GM23338 (cell line): Measurements from ENCODE around the gene IGF2R. TPM values are rescaled to one million over a fixed set of nuclear protein-coding genes. Genes with fewer than 3 reads are reported as not detected.

Source experiments
- ATAC-seq: fragments of 200-7000 bp; cut with Tn5 transposase; 3 replicates; pipeline ENCODE4 v1.9.1; 2020
- DNase-seq: peaks from one replicate; pipeline ENCODE4 v3.0.0-alpha.2; 2015; ENCODE audit warnings: low spot score
- H2AFZ ChIP-seq: fragments of 200-600 bp; sonication (generic); 2 replicates; pipeline ENCODE4 v1.8.0; 2016; ENCODE audit warnings: antibody characterized with exemption, mild to moderate bottlenecking, moderate library complexity
- H3F3A ChIP-seq: fragments of 200-600 bp; sonication (generic); replicated peaks from 2 replicates; pipeline ENCODE4 v1.8.0; 2017; ENCODE audit warnings: antibody characterized with exemption, mixed run types, low read depth
- H3K27ac ChIP-seq: fragments of 200-600 bp; sonication (generic); 2 replicates; pipeline ENCODE4 v1.6.1; 2016; ENCODE audit warnings: low read depth
- H3K27me3 ChIP-seq: fragments of 200-600 bp; sonication (generic); 2 replicates; pipeline ENCODE4 v1.8.0; 2016; ENCODE audit warnings: mild to moderate bottlenecking, mixed run types, moderate library complexity; ENCODE audit not compliant: insufficient read depth
- H3K36me3 ChIP-seq: fragments of 200-600 bp; sonication (generic); 2 replicates; pipeline ENCODE4 v1.8.0; 2016; ENCODE audit warnings: mild to moderate bottlenecking; ENCODE audit not compliant: insufficient read depth
- H3K4me1 ChIP-seq: fragments of 200-600 bp; sonication (generic); 2 replicates; pipeline ENCODE4 v1.8.0; 2016; ENCODE audit warnings: mild to moderate bottlenecking, moderate library complexity; ENCODE audit not compliant: insufficient read depth
- H3K4me2 ChIP-seq: fragments of 200-600 bp; sonication (generic); 2 replicates; pipeline ENCODE4 v1.7.1; 2017; ENCODE audit warnings: mixed run types
- H3K4me3 ChIP-seq: fragments of 200-600 bp; sonication (generic); 2 replicates; pipeline ENCODE4 v1.6.1; 2016; ENCODE audit warnings: mixed run types
- H3K79me2 ChIP-seq: fragments of 200-600 bp; sonication (generic); replicated peaks from 2 replicates; pipeline ENCODE4 v1.8.0; 2017; ENCODE audit warnings: mild to moderate bottlenecking; ENCODE audit not compliant: insufficient read depth
- H3K9me2 ChIP-seq: fragments of 200-600 bp; sonication (generic); 2 replicates; pipeline ENCODE4 v1.8.0; 2017; ENCODE audit not compliant: insufficient read depth
- H4K20me1 ChIP-seq: fragments of 200-600 bp; sonication (generic); replicated peaks from 2 replicates; pipeline ENCODE4 v1.8.0; 2017; ENCODE audit warnings: mild to moderate bottlenecking; ENCODE audit not compliant: insufficient read depth
- H3K27ac Mint-ChIP-seq: 2 replicates; pipeline ENCODE4 v1.8.0; 2020; ENCODE audit warnings: inconsistent platforms, mild to moderate bottlenecking, moderate library complexity, mixed read lengths
- H3K27me3 Mint-ChIP-seq: 3 replicates; pipeline ENCODE4 v1.8.0; 2022; ENCODE audit warnings: low read depth, mild to moderate bottlenecking, moderate library complexity, mixed read lengths, inconsistent platforms; ENCODE audit not compliant: insufficient read depth, poor library complexity
- H3K36me3 Mint-ChIP-seq: 3 replicates; pipeline ENCODE4 v1.8.0; 2021; ENCODE audit warnings: low read depth, mild to moderate bottlenecking, inconsistent platforms, moderate library complexity, mixed read lengths
- H3K4me1 Mint-ChIP-seq: 3 replicates; pipeline ENCODE4 v1.8.0; 2020; ENCODE audit warnings: mild to moderate bottlenecking, inconsistent platforms, mixed read lengths
- H3K4me3 Mint-ChIP-seq: 3 replicates; pipeline ENCODE4 v1.8.0; 2021; ENCODE audit warnings: moderate library complexity, mild to moderate bottlenecking, inconsistent platforms, mixed read lengths
- H3K9me3 Mint-ChIP-seq: 3 replicates; pipeline ENCODE4 v1.8.0; 2020; ENCODE audit warnings: moderate library complexity, mild to moderate bottlenecking, inconsistent platforms, mixed read lengths
- JUNB ChIP-seq: IDR thresholded peaks from one replicate; pipeline ENCODE4 v1.6.1; 2016; ENCODE audit warnings: antibody characterized with exemption; ENCODE audit not compliant: unreplicated experiment
- POLR2AphosphoS5 ChIP-seq: IDR thresholded peaks from 2 replicates; pipeline ENCODE4 v1.6.1; 2016; ENCODE audit warnings: antibody characterized with exemption, low read depth
- STAT1 ChIP-seq: IDR thresholded peaks from one replicate; pipeline ENCODE4 v1.6.1; 2016; ENCODE audit warnings: antibody characterized with exemption; ENCODE audit not compliant: unreplicated experiment
- ZNF114 ChIP-seq: fragments of 250-450 bp; sonication (Bioruptor Pico); IDR thresholded peaks from 2 replicates; pipeline ENCODE4 v1.5.0; 2020; ENCODE audit warnings: mild to moderate bottlenecking, moderate library complexity
- ZNF331 ChIP-seq: fragments of 250-450 bp; sonication (Bioruptor Pico); IDR thresholded peaks from 2 replicates; pipeline ENCODE4 v1.5.0; 2020; ENCODE audit warnings: low read depth, mild to moderate bottlenecking, moderate library complexity
- polyA plus RNA-seq: library from polyadenylated mRNA; unstranded; fragments of >200 nt; fragmentation: Nextera tagmentation; extraction: Ambion mirVana; gene quantifications from 2 replicates; pipeline ENCODE4 v1.2.1, GENCODE V29; 2016
- total RNA-seq: library from RNA; depleted of rRNA; stranded (reverse); fragments of >200 nt; shearing (Covaris generic); gene quantifications from 2 replicates; pipeline ENCODE4 v1.2.3, GENCODE V29; 2014
- TF ChIP-seq, protein P1 (sequence below): IDR thresholded peaks from one replicate; pipeline ENCODE4 v1.6.1; 2018; ENCODE audit warnings: antibody characterized with exemption; ENCODE audit not compliant: unreplicated experiment
- TF ChIP-seq, protein P2 (sequence below): fragments of 250-450 bp; sonication (Bioruptor Pico); IDR thresholded peaks from 2 replicates; pipeline ENCODE4 v1.5.0; 2020; ENCODE audit warnings: mild to moderate bottlenecking, moderate library complexity
- TF ChIP-seq, protein P3 (sequence below), 2 experiments: fragments of 200-600 bp in 1 of 2; sonication (generic) in 1 of 2; conservative IDR thresholded peaks; 2 replicates each; pipeline versions ENCODE4 v1.5.1 to v1.6.1; 2016 to 2017; ENCODE audit warnings: antibody characterized with exemption in 2 of 2, low read depth in 2 of 2, mild to moderate bottlenecking in 2 of 2, moderate library complexity in 1 of 2

IGF2R gene
- total and polyA plus RNA-seq, 2 experiments from 2014 or later, result 12.5 to 76.4 TPM

DNA sequence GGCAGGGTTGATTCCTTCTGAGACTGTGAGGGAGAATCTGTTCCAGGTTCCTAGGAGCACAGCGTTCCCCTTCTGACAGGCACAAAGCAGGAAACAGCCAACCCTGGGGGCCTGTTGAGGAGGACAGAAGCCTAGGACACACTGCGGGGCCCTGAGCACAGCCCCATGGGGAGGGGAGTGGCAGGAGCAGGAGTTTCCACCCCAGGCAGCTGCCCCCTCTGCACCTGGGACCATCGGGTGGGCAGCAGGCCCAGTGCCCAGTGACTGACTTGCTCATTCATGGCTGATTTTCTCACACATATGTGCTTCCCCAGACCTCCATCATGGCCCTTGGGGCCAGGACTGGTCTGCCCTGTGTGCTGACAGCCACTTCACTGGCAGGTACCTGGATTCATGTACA, 146.5 kb downstream of the IGF2R start:
- Mint-ChIP-seq H3K9me3 (peaks cover 24% of the 10 kb centered on the region), H3K4me3 (no peak overlapping the region), H3K4me1 (peaks cover 15% of the 10 kb centered on the region; the same call in 2 of the 3 replicates), H3K36me3 (peaks cover 34% of the 10 kb centered on the region), H3K27me3 (peaks cover 8% of the 10 kb centered on the region), H3K27ac (no peak overlapping the region)
- H3K9me2 ChIP-seq, result no peaks in the 10 kb centered on the region
- H3K27me3 ChIP-seq, result no peaks in the 10 kb centered on the region
- no peak overlapping the region for H3K27ac ChIP-seq
- no peak overlapping the region for H3K4me3 ChIP-seq
- H4K20me1 ChIP-seq, result no peaks in the 10 kb centered on the region
- TF ChIP-seq, protein P1, sequence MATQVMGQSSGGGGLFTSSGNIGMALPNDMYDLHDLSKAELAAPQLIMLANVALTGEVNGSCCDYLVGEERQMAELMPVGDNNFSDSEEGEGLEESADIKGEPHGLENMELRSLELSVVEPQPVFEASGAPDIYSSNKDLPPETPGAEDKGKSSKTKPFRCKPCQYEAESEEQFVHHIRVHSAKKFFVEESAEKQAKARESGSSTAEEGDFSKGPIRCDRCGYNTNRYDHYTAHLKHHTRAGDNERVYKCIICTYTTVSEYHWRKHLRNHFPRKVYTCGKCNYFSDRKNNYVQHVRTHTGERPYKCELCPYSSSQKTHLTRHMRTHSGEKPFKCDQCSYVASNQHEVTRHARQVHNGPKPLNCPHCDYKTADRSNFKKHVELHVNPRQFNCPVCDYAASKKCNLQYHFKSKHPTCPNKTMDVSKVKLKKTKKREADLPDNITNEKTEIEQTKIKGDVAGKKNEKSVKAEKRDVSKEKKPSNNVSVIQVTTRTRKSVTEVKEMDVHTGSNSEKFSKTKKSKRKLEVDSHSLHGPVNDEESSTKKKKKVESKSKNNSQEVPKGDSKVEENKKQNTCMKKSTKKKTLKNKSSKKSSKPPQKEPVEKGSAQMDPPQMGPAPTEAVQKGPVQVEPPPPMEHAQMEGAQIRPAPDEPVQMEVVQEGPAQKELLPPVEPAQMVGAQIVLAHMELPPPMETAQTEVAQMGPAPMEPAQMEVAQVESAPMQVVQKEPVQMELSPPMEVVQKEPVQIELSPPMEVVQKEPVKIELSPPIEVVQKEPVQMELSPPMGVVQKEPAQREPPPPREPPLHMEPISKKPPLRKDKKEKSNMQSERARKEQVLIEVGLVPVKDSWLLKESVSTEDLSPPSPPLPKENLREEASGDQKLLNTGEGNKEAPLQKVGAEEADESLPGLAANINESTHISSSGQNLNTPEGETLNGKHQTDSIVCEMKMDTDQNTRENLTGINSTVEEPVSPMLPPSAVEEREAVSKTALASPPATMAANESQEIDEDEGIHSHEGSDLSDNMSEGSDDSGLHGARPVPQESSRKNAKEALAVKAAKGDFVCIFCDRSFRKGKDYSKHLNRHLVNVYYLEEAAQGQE, result no peak
- TF ChIP-seq POLR2AphosphoS5, result no peak
- no peak for TF ChIP-seq JUNB
- TF ChIP-seq, protein P2, sequence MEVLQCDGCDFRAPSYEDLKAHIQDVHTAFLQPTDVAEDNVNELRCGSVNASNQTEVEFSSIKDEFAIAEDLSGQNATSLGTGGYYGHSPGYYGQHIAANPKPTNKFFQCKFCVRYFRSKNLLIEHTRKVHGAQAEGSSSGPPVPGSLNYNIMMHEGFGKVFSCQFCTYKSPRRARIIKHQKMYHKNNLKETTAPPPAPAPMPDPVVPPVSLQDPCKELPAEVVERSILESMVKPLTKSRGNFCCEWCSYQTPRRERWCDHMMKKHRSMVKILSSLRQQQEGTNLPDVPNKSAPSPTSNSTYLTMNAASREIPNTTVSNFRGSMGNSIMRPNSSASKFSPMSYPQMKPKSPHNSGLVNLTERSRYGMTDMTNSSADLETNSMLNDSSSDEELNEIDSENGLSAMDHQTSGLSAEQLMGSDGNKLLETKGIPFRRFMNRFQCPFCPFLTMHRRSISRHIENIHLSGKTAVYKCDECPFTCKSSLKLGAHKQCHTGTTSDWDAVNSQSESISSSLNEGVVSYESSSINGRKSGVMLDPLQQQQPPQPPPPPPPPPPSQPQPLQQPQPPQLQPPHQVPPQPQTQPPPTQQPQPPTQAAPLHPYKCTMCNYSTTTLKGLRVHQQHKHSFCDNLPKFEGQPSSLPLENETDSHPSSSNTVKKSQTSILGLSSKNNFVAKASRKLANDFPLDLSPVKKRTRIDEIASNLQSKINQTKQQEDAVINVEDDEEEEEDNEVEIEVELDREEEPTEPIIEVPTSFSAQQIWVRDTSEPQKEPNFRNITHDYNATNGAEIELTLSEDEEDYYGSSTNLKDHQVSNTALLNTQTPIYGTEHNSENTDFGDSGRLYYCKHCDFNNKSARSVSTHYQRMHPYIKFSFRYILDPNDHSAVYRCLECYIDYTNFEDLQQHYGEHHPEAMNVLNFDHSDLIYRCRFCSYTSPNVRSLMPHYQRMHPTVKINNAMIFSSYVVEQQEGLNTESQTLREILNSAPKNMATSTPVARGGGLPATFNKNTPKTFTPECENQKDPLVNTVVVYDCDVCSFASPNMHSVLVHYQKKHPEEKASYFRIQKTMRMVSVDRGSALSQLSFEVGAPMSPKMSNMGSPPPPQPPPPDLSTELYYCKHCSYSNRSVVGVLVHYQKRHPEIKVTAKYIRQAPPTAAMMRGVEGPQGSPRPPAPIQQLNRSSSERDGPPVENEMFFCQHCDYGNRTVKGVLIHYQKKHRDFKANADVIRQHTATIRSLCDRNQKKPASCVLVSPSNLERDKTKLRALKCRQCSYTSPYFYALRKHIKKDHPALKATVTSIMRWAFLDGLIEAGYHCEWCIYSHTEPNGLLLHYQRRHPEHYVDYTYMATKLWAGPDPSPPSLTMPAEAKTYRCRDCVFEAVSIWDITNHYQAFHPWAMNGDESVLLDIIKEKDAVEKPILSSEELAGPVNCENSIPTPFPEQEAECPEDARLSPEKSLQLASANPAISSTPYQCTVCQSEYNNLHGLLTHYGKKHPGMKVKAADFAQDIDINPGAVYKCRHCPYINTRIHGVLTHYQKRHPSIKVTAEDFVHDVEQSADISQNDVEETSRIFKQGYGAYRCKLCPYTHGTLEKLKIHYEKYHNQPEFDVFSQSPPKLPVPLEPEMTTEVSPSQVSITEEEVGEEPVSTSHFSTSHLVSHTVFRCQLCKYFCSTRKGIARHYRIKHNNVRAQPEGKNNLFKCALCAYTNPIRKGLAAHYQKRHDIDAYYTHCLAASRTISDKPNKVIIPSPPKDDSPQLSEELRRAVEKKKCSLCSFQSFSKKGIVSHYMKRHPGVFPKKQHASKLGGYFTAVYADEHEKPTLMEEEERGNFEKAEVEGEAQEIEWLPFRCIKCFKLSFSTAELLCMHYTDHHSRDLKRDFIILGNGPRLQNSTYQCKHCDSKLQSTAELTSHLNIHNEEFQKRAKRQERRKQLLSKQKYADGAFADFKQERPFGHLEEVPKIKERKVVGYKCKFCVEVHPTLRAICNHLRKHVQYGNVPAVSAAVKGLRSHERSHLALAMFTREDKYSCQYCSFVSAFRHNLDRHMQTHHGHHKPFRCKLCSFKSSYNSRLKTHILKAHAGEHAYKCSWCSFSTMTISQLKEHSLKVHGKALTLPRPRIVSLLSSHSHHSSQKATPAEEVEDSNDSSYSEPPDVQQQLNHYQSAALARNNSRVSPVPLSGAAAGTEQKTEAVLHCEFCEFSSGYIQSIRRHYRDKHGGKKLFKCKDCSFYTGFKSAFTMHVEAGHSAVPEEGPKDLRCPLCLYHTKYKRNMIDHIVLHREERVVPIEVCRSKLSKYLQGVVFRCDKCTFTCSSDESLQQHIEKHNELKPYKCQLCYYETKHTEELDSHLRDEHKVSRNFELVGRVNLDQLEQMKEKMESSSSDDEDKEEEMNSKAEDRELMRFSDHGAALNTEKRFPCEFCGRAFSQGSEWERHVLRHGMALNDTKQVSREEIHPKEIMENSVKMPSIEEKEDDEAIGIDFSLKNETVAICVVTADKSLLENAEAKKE (CRISPR knock-in tag), result no peak
- TF ChIP-seq, protein P3, sequence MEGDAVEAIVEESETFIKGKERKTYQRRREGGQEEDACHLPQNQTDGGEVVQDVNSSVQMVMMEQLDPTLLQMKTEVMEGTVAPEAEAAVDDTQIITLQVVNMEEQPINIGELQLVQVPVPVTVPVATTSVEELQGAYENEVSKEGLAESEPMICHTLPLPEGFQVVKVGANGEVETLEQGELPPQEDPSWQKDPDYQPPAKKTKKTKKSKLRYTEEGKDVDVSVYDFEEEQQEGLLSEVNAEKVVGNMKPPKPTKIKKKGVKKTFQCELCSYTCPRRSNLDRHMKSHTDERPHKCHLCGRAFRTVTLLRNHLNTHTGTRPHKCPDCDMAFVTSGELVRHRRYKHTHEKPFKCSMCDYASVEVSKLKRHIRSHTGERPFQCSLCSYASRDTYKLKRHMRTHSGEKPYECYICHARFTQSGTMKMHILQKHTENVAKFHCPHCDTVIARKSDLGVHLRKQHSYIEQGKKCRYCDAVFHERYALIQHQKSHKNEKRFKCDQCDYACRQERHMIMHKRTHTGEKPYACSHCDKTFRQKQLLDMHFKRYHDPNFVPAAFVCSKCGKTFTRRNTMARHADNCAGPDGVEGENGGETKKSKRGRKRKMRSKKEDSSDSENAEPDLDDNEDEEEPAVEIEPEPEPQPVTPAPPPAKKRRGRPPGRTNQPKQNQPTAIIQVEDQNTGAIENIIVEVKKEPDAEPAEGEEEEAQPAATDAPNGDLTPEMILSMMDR (conservative IDR thresholded peaks at IDR 0.05; ENCODE audit: low read depth in 2 of 2), result no peak
- TF ChIP-seq ZNF331 (CRISPR knock-in tag), result no peak
- TF ChIP-seq ZNF114 (CRISPR knock-in tag), result no peak
- no peak for TF ChIP-seq STAT1
- ATAC-seq (no peak), DNase-seq (no peak)
- no peaks in the 10 kb centered on the region for H3K79me2 ChIP-seq
- H3K36me3 ChIP-seq, result no peaks in the 10 kb centered on the region
- no peak overlapping the region for H2AFZ ChIP-seq
- no peaks in the 10 kb centered on the region for H3F3A ChIP-seq
- H3K4me1 ChIP-seq, result peaks cover 4% of the 10 kb centered on the region; the same call in 1 of the 2 replicates
- no peak overlapping the region for H3K4me2 ChIP-seq
